ENCODE data around the gene SND1.

Gene SND1

GRCh38 chr7:127968547-127968946 lies 316.6 kb downstream of the SND1 start:
- Histone ChIP-seq H3K27ac (no peak overlapping the region), H3K36me3 (replicated peaks) (no peaks in the 10 kb centered on the region), H3K4me3 (ENCODE audit: low read depth, low read length) (no peak overlapping the region), H3K27me3 (replicated peaks) (no peaks in the 10 kb centered on the region)
- no peak for TF ChIP-seq CTCF (IDR thresholded peaks at IDR 0.05; ENCODE audit: low read depth, low read length, missing control alignments)
- in situ Hi-C loops (cut with HindIII; ENCODE audit: low pct_ligation_motif_present, low sequenced_read_pairs) = no loop called here
- no peak for DNase-seq

DNA sequence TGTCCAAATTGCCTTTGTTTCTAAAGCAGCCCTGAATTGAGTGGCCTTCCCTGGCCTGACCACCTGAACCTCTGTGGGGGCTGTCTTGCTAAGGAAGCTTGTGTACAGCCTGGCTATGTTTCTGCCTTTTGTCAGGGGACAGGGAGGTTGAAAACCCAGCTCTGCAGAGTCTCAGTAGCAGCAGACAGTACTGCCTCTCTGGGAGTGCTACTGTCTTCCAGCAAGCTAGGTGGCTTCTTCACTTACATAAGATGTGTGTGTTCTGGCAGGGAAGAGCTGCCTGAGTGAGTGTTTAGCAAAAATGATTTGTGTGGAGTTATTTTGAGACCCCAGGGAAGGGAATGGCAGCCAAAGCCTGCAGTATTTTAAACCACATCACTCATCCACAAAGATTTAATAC lies 321.8 kb downstream of the SND1 start:
- in situ Hi-C loops (cut with HindIII; ENCODE audit: low pct_ligation_motif_present, low sequenced_read_pairs) = no loop called here
- Histone ChIP-seq H3K27ac (no peak overlapping the region), H3K27me3 (replicated peaks) (no peaks in the 10 kb centered on the region), H3K4me3 (ENCODE audit: low read depth, low read length) (no peak overlapping the region), H3K36me3 (replicated peaks) (peaks cover 7% of the 10 kb centered on the region)
- TF ChIP-seq CTCF (IDR thresholded peaks at IDR 0.05; ENCODE audit: low read depth, low read length, missing control alignments) = no peak
- DNase-seq = no peak

GRCh38 chr7:127974446-127975035 lies 322.5 kb downstream of the SND1 start:
- no peak overlapping the region for H3K27ac ChIP-seq
- H3K36me3 ChIP-seq (replicated peaks) = peaks cover 7% of the 10 kb centered on the region
- no peak overlapping the region for H3K4me3 ChIP-seq (ENCODE audit: low read depth, low read length)
- no peak for TF ChIP-seq CTCF (IDR thresholded peaks at IDR 0.05; ENCODE audit: low read depth, low read length, missing control alignments)
- in situ Hi-C loops (cut with HindIII; ENCODE audit: low pct_ligation_motif_present, low sequenced_read_pairs) = no loop called here
- no peaks in the 10 kb centered on the region for H3K27me3 ChIP-seq (replicated peaks)
- no peak for DNase-seq

DNA sequence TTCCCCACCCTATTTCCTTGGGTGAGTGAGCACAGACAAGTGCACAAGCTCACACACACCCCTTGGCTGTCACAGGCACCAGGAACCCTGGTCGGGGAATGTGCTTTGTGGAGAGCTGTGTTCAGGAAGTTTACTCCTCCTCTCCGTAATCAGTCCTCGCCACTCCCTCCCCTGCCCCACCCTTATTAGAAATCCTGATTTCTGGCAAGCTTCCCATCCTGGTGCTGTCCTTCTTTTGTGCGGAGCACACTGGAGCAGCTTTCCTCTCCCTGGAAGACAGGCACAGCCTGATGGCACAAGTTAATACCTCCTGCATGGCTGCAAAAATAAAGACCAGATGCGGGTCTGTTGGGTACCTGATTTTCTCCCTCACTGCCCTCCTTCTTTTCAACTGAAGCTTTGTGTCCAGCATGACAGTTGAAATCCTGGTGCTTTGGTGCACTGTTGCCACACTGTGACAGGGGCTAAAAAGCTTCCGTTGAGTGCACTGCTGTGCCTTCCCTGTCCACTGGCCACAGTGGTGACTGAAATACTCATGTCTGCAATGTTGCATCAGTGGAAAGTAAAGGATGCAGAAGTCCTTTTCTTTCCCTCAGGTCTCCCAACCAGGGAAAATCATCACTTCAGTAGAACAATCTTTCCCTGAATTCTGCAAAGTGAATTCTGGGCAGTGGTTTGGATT lies 324.2 kb downstream of the SND1 start:
- DNase-seq = no peak
- H3K36me3 ChIP-seq (replicated peaks) = peaks cover 7% of the 10 kb centered on the region

DNA sequence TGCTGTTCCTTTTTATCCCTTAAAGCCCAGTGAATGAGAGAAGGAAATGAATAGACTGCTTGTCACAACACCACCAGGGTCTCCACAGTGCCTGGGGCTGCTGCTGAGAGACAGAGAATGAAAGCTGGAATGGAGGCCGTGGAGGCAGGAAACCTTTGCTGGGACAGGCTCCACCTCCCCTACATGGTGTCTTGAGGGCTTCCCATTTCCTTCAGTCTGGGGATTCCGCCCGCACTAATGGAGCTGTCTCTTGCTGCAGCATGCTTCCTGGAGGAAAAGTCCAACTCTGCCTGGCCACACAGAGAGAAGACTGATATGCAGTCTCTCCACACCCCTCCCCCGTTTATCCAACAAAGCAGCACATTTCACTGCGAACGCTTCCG lies 324.7 kb downstream of the SND1 start:
- Histone ChIP-seq H3K36me3 (replicated peaks) (peaks cover 7% of the 10 kb centered on the region), H3K4me3 (ENCODE audit: low read depth, low read length) (no peak overlapping the region), H3K27me3 (replicated peaks) (no peaks in the 10 kb centered on the region), H3K27ac (no peak overlapping the region)
- no peak for DNase-seq
- TF ChIP-seq CTCF (IDR thresholded peaks at IDR 0.05; ENCODE audit: low read depth, low read length, missing control alignments) = no peak
- in situ Hi-C loops (cut with HindIII; ENCODE audit: low pct_ligation_motif_present, low sequenced_read_pairs) = no loop called here

More for the DNA sequence above, 324.2 kb downstream of the SND1 start:
- in situ Hi-C loops (cut with HindIII; ENCODE audit: low pct_ligation_motif_present, low sequenced_read_pairs) = no loop called here
- no peak overlapping the region for H3K27ac ChIP-seq
- TF ChIP-seq CTCF (IDR thresholded peaks at IDR 0.05; ENCODE audit: low read depth, low read length, missing control alignments) = no peak
- no peak overlapping the region for H3K4me3 ChIP-seq (ENCODE audit: low read depth, low read length)
- no peaks in the 10 kb centered on the region for H3K27me3 ChIP-seq (replicated peaks)

DNA sequence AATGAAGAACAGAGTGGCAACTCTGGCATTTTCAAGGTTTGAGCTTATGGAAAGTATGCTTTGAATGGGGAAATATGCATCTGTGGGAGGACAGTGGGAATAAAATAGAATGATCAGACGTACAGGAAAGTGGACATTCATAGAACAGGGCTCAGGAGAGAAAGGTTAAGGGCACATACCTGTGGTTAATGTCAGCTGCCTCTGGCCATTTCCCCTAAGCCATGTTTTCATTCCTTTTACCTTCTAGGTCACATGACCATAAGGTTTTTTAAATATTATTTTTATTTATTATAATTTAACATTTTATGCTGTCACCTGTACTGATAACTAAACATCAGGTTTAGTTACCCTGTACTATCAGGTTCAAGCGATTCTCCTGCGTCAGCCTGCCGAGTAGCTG lies 326.4 kb downstream of the SND1 start:
- in situ Hi-C loops (cut with HindIII; ENCODE audit: low pct_ligation_motif_present, low sequenced_read_pairs) = no loop called here
- no peak overlapping the region for H3K27ac ChIP-seq
- TF ChIP-seq CTCF (IDR thresholded peaks at IDR 0.05; ENCODE audit: low read depth, low read length, missing control alignments) = no peak
- H3K36me3 ChIP-seq (replicated peaks) = peaks cover 7% of the 10 kb centered on the region
- no peaks in the 10 kb centered on the region for H3K27me3 ChIP-seq (replicated peaks)
- no peak for DNase-seq
- no peak overlapping the region for H3K4me3 ChIP-seq (ENCODE audit: low read depth, low read length)
